ENCODE results near the gene RBM4B.

Gene RBM4B

DNA sequence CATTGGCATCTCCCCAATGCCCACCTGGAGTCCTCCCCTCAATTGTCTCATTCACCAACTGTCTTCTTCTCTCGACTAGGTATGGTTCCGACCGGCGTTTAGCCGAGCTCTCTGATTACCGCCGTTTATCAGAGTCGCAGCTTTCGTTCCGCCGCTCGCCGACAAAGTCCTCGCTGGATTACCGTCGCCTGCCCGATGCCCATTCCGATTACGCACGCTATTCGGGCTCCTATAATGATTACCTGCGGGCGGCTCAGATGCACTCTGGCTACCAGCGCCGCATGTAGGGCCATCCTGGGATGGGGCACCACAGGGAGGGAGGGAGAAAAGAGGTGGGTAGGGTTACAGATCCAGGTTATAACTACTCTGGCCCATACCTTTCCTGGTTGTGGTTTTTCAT is 51.3 kb downstream of the RBM4B start:
- H3K27me3 Mint-ChIP-seq = no peaks in the 10 kb centered on the region
- peaks cover 78% of the 10 kb centered on the region for H3K36me3 Mint-ChIP-seq (ENCODE audit: low read depth)
- no peak overlapping the region for H3K27ac Mint-ChIP-seq
- no peaks in the 10 kb centered on the region for H3K9me3 Mint-ChIP-seq
- no peak overlapping the region for H3K4me3 Mint-ChIP-seq
- peaks cover 63% of the 10 kb centered on the region for H3K4me1 Mint-ChIP-seq (ENCODE audit: low read depth)

DNA sequence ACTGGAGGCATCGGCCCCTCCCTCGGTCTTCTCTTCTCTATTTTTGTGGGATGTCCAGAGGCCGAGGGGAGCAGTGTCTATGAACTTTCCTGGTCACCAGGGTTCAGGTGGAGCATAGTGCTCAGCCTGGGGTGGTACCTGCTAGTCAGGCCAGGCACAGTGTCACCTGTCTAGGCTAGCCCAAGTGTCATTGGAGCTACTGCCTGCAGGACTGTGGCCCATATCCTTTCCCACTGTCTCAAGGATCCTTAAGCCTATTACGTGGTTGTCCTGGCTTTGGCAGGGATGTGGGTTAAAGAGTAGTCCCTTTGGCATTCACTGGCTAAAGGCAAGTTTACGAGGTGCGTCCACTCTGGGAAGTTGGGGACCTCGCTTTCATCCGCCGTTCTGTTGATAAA is 51.9 kb downstream of the RBM4B start:
- no peaks in the 10 kb centered on the region for H3K27me3 Mint-ChIP-seq
- H3K4me1 Mint-ChIP-seq (ENCODE audit: low read depth) = peaks cover 69% of the 10 kb centered on the region
- no peak overlapping the region for H3K27ac Mint-ChIP-seq
- peaks cover 83% of the 10 kb centered on the region for H3K36me3 Mint-ChIP-seq (ENCODE audit: low read depth)
- no peaks in the 10 kb centered on the region for H3K9me3 Mint-ChIP-seq
- no peak overlapping the region for H3K4me3 Mint-ChIP-seq

DNA sequence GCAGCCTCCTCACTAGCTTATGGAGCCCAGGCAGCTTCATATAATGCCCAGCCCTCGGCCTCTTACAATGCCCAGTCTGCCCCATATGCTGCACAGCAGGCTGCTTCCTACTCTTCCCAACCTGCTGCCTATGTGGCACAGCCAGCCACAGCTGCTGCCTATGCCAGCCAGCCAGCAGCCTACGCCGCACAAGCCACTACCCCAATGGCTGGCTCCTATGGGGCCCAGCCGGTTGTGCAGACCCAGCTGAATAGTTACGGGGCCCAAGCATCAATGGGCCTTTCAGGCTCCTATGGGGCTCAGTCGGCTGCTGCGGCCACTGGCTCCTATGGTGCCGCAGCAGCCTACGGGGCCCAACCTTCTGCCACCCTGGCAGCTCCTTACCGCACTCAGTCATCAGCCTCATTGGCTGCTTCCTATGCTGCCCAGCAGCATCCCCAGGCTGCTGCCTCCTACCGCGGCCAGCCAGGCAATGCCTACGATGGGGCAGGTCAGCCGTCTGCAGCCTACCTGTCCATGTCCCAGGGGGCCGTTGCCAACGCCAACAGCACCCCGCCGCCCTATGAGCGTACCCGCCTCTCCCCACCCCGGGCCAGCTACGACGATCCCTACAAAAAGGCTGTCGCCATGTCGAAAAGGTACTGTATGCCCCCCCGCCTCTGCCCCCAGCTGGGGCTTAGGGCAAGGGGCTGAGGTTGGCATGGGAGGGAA is 52.5 kb downstream of the RBM4B start:
- Mint-ChIP-seq H3K27me3 (no peaks in the 10 kb centered on the region), H3K27ac (no peak overlapping the region), H3K36me3 (ENCODE audit: low read depth) (peaks cover 86% of the 10 kb centered on the region), H3K4me3 (no peak overlapping the region), H3K9me3 (no peaks in the 10 kb centered on the region), H3K4me1 (ENCODE audit: low read depth) (peaks cover 73% of the 10 kb centered on the region)

GRCh38 chr11:66624450-66624849 is 53.2 kb downstream of the RBM4B start:
- H3K27me3 Mint-ChIP-seq = no peaks in the 10 kb centered on the region
- no peaks in the 10 kb centered on the region for H3K9me3 Mint-ChIP-seq
- peaks cover 84% of the 10 kb centered on the region for H3K36me3 Mint-ChIP-seq (ENCODE audit: low read depth)
- peaks cover 72% of the 10 kb centered on the region for H3K4me1 Mint-ChIP-seq (ENCODE audit: low read depth)
- H3K4me3 Mint-ChIP-seq = no peak overlapping the region
- H3K27ac Mint-ChIP-seq = no peak overlapping the region

DNA sequence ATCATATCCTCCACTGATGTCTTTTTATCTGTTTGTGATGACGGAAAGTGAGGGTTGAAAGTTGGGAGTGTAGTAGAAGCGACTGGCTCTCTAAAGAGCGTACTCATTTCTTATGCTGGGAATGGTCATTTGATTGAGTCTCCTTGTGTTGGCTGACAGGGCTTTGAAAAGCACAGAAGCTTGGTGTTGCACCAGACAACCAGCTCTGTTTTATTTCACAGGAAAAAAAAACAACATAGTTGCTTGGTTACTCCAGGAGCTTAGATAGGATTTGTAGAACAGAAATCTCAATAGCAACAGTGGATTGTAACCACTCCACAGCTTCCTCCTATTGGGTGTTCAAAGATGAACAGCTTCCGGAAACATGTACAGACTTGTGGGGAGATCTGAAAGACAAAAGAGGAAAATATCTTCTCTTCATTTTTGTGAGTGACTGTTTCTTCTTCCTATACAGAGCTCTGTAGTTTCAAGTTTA is 58.6 kb downstream of the RBM4B start:
- H3K27me3 Mint-ChIP-seq = no peaks in the 10 kb centered on the region
- H3K4me1 Mint-ChIP-seq (ENCODE audit: low read depth) = peaks cover 72% of the 10 kb centered on the region
- H3K9me3 Mint-ChIP-seq = no peaks in the 10 kb centered on the region
- peaks cover 74% of the 10 kb centered on the region for H3K36me3 Mint-ChIP-seq (ENCODE audit: low read depth)
- H3K4me3 Mint-ChIP-seq = peak overlapping the region; percentile 96
- peak overlapping the region; percentile 98 for H3K27ac Mint-ChIP-seq

DNA sequence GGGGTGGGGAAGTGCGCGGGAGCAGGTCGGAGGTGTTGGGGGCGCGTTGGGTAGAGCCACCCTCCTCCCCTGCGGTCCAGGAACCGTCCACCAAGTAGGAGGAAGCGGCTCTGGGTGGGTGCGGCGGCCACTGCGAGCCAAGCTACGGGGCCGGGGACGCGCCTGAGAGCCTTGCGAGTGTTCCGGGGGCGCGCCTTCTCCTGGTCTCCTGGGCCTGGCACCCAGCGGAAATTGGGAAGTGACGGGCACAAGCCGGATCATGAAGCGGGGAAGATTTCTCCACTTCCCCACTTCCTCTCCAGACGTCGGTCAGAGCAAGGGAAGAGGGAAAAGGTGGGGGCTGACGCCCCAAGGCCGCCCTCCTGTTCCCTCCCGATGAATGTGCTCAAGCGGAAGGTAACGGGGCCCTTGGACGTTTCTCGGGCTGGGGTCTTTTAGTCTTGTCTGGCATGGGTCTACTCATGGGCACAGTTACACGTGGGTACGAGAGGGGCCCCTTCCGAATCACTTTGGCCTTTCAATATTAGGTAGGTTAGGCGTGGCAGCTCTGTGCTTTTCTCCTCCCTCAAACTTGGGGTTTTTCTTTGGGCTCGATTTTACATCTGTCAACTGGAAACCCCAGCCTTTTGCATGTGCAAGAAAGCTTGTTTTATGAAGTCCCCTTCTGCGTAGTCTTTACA is 60.4 kb downstream of the RBM4B start:
- peaks cover 55% of the 10 kb centered on the region for H3K36me3 Mint-ChIP-seq (ENCODE audit: low read depth)
- H3K27me3 Mint-ChIP-seq = no peaks in the 10 kb centered on the region
- peaks cover 54% of the 10 kb centered on the region for H3K4me1 Mint-ChIP-seq (ENCODE audit: low read depth)
- H3K27ac Mint-ChIP-seq = peak overlapping the region; percentile 98
- peak overlapping the region; percentile 96 for H3K4me3 Mint-ChIP-seq
- H3K9me3 Mint-ChIP-seq = no peaks in the 10 kb centered on the region

DNA sequence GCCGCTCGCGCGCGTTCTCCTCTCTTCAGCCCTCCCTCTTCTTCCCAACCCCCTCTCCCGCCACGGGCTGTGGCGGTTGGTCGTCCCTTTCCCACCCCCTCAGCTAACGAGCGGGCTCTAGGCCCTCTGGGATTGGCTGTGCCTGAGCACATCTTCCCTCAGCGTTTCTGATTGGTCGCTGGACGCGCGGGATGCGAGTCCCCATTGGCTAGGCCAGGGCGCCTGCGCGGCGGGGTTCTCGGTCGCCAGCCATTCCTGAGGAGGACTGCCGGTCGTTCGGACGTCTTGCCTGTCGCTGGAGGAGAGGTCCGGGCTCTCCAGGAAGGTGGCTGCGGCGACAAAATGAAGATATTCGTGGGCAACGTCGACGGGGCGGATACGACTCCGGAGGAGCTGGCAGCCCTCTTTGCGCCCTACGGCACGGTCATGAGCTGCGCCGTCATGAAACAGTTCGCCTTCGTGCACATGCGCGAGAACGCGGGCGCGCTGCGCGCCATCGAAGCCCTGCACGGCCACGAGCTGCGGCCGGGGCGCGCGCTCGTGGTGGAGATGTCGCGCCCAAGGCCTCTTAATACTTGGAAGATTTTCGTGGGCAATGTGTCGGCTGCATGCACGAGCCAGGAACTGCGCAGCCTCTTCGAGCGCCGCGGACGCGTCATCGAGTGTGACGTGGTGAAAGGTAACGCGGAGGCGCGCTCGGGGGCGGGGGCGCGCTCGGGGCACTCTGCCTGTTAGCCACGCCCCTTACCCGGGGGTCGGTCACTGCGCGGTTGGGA is 61.1 kb downstream of the RBM4B start, which contains the start of gene RBM14:
RBM14 (plus strand) TSS at position 252 of the 776 bp plus-strand sequence; CDS start at position 343, 91 bp downstream.
- peak within 1 kb of the TSS; percentile 98 for H3K27ac Mint-ChIP-seq
- peaks cover 48% of the 10 kb centered on the region for H3K36me3 Mint-ChIP-seq (ENCODE audit: low read depth)
- H3K4me3 Mint-ChIP-seq = peak within 1 kb of the TSS; percentile 96
- no peaks in the 10 kb centered on the region for H3K9me3 Mint-ChIP-seq
- H3K27me3 Mint-ChIP-seq = no peaks in the 10 kb centered on the region
- H3K4me1 Mint-ChIP-seq (ENCODE audit: low read depth) = peaks cover 47% of the 10 kb centered on the region
